ENCODE measurements around the gene GARIN5A.

Gene GARIN5A

DNA sequence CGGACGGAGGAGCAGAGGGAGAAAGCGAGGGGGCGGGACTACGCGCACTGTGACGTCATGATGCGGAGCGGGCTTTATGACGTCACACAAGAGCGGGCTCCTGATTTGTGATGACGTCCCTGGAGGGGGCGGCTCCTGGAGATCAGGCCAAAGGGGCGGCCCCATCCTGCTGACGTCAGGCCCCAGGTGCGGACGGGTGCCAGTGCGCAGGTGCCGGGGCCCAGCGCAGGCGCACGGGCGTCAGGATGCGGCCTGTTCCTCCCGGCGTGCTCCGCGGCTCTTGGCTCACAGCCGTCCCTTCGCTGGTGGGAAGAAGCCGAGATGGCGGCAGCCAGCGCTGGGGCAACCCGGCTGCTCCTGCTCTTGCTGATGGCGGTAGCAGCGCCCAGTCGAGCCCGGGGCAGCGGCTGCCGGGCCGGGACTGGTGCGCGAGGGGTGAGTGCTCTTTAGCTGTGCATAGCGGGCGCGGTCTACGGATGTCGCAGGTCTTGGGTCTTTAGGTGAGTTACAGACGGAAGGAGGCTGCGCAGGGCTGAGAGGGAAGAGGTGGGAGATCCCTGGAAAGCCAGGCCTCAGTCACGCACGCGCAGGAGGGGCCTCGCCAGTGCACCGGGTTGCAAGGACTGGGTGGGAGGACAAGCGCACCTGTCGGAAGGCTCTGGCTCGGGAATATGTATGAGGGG, at the start of gene GARIN5A, which contains the start of gene EMC10:
Gene GARIN5A, minus strand, starts transcription at position 625 of the 683 bp plus-strand sequence. Its CDS starts 460 bp downstream, at position 165.
Gene EMC10, plus strand, starts transcription at position 284 of the 683 bp plus-strand sequence. Its CDS starts 38 bp downstream, at position 322.
- peak; percentile 64 for DNase-seq

DNA sequence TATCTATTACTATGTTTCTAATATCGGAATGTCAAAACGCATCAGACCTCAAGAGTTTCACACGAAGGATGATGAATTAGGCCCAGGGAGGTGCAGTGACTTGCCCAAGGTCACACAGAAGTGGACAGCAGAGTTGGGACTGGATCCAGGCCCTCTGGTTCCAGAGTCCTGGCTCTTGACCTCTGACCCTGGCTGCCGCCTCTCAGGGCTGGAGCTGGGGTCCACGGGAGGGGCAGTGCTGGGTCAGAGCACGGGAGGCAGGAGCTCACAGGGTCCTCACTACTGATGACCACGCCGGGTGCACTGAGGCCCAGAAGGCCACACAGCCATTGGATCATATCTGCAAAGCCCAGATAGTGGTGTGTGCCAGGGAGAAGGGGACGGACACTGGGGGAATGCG, 46.2 kb upstream of the GARIN5A start:
- DNase-seq, result no peak

DNA sequence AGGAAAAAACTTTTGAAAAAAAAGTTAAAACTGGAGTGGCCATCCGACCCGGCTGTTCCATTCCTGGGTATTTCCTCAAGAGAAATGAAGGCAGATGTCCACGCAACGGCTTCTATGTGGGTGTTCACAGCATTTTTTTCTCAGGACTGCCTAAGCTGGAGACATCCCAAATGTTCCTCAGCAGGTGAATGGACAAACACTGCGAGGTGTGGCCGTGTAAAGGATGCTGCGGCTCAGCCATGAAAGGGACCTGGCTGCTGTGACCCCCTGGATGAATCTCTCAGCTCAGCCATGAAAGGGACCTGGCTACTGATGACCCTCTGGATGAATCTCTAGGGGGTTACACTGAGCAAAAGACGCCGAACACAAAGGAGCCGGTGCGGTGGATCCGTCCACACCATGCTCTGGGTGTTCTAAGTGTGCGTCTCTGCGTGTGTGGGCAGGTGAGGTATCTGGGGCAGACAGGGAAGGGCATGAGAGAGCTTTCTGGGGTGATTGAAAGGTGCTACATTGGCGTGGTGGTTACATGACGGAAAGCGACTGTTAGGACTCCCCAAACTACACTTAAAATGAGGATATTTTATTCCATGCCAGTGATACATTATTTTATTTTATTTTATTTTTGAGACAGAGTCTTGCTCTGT, 44.3 kb upstream of the GARIN5A start:
- DNase-seq, result no peak

DNA sequence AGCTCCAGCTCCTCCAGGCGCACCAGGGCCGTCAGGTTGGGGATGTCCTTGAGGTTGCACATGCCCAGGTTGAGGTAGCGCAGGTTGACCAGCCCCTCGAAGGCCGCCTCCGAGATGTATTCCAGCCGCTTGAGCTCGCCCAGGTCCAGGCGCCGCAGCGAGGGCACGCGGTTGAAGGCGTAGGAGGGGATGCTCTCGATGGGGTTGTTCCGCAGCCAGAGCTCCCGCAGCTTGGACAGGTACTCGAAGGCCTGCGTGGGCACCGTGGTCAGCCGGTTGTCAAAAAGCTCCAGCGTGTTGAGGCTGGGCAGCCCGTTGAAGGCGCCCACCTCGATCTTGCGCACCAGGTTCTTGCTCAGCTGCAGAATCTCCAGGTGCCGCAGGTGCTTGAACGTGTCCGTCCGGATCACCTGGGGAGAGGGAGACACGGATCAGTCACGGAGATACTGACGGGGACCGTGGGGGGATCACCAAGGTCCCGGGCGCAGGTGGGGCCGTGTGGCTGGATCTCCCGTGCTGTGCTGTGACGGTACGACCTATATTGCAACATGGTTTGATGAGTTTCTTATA, 42.4 kb upstream of the GARIN5A start:
- DNase-seq, result no peak

DNA sequence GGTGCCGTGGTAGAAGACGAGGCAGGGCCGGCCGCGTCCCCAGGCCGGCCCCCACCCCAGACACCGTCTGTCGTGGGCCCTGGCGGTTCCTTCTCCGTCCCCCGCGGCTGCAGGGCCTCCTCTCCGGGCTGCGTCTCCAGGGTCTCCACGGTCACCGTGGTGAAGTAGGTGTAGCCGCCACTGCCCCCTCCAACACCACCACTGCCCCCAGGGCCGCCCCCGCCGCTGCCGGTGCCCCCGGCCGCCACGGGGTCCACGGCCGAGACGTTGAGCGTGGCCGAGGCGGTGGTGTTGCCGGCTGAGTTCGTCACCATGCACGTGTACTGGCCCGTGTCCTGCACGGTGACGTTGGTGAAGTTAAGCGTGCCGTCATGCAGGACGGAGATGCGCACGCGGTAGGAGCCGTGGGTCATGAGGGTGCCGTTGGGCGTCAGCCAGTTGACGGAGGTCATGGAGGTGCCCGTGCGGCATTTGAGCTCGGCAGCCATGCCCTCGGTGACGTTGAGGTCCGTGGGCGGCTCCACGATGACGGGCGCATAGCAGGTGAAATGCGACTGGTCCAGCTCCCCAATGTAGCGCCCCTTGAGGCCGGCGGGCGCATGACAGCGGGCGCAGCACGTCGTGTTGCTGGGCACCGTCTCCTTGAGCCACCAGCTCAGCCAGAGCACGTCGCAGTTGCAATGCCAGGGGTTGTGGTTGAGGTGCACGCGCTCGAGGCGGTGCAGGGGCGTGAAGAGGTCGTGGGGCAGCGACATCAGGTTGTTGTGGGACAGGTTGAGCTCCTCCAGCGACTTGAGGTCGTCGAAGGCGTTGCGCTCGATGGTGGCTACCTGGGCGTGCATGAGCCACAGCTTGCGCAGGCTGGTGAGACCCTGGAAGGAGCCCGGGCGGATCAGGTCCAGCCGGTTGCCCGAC, 41.7 kb upstream of the GARIN5A start:
- DNase-seq, result no peak

DNA sequence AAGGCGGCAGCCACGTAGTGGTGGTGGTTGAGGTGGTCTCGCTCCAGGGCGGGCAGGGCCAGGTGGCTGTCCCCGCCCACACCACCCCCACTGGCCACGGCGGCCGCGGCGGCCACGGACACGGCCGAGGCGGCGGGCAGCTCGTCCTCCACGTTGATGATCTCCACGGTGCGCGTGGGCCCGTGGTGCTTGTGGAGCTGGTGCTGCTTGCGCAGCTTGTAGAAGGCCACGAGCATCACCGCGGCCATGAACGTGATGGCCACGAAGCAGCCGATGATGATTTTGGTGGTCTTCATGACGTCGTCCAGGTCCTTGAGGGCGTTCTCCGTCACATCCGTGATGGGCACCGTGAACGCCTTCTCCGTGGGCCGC, 41.0 kb upstream of the GARIN5A start:
- no peak for DNase-seq

DNA sequence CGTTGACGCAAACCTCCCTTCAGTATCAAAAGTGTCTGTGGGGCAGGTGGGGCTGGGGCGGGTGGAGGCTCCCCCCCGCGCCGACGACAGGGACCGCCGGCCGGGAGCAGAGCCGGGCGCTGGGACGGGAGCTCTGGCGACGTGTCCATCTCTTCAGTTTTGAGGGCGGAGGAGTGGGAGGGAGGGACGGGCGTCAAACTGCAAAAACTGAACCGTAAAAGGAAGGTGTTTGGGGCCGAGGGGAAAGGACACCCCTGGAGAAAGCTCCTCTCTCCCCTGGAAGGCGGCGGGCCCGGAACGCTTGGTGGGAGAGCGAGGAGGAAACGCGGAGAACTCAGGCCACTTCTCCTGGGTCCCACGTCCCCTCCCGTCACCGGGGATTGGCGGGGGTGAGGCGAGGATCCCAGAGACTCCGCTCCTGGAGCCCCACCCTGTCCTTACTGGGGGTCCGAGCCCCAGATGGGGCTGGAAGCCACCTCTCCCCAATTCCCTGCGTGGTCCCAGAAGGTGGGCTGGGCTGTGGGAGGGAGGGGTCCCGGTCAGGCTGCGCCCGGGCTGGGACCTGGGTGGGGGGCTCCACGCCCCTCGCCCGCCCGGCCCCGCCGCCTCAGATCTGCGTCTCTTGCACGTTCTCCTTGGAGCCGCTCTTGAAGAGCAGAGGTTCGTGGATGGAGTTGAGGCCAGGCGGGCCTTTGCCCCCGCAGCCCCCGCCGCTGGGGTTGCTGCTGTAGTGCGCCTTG, 40.5 kb upstream of the GARIN5A start:
- no peak for DNase-seq

DNA sequence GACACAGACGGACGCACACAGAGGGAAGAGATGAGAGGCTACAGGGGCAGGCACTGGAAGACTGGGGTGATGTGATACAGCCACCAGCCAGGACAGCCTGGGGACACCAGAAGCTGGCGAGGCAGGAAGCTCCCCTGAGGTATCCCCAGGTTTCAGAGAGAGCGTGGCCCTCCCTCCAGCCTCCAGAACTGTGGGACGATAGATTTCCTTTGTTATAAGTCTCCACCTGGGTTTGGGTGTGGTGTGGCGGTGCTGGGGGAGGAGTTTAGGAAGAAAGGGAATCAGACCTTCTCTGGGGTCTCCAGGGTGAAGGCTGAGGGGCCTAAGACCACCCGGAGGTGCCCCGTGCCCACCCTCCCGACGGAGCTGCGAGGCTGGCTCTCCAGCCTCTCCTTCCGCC, 39.8 kb upstream of the GARIN5A start:
- no peak for DNase-seq

DNA sequence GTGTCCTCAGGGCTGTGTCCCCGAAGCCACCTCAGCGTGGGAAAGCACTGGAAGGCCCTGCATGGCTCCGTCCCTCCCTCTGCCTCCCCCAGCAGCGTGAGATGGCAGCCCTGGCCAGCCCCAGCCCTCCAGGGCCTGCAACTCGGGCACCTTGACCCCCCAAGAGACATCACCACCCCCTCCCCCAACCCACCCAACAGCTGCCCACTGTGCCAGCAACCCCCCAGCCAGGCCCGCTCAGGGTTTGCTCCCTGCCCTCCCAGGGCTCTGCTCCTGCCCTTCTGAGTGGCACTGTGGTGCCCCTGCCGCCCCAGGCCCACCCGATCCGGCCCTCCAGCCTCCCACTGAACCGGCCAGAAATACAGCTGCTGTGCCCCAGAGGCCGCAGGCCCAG, 38.5 kb upstream of the GARIN5A start:
- DNase-seq, result no peak

DNA sequence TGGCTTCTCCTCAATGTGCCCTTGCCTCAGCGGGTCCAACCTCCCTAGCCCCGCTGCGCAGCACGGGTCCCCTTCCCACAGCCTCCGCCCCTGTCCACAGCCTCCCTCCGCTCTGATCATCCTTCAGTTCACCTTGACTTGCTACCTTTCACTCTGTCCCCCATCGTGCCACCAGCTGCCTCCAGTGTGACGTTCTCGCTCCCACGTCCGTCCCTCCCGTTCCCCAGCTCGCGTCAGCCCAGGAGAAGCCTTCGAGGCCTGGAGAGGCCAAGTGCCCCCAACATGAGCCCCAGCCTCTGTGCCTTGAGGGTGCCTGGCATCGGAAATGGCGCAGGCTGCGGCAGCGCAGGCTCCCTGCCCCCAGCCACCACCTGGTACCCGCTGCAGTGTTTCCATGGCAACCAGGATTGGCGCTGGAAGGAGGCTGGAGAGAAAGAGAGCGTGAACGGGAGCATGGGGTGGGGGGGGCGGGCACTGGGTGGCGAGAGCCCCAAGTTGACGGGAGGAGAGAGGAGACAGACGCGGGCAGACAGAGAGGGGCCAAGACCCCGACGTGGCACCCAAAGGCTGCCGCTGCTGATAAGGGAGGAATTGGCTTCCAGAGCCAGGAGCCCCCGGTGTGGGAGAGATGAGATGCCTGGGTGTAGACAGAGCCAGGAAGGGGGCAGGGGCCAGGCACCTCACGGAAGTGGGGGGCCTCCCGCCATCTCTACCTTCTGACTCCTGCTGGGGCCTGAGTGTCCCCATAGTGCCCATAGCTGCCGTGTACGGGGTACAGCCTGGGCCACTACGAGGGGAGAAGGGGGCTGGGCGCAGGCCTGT, 37.9 kb upstream of the GARIN5A start:
- DNase-seq, result peak; percentile 57

DNA sequence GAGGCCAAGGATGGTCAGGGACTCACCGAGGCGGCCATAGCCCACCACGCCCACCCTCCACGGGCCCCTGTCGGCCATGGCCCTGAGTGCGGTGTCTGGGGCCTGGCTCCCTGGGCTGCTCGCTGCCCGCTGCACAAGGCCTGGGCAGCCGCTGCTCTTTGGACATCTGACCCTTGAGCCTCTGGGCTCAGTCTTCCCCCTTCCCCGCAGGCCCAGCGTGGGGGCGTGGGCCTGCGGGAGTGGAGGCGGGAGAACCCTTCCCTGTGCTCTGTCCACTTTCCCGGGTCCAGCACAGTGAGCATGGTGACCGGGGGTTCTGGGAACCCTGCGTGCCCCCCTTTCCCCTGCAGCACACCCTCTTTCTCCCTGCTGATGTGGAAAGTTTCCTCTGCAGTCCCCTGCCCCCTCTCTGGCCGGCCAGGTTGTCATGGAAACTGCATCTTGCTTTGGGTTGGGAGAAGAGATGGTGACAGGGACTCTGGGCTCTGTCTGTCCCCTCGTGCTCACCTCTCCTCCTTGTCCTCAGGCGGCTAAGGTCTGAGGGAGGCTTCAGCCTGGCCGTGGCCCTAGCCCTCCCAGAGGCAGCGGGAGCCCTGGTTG, 37.2 kb upstream of the GARIN5A start, which contains the start of gene ASPDH:
Gene ASPDH, minus strand, starts transcription at position 168 of the 600 bp plus-strand sequence. Its CDS starts 90 bp downstream, at position 78.
- no peak for DNase-seq

DNA sequence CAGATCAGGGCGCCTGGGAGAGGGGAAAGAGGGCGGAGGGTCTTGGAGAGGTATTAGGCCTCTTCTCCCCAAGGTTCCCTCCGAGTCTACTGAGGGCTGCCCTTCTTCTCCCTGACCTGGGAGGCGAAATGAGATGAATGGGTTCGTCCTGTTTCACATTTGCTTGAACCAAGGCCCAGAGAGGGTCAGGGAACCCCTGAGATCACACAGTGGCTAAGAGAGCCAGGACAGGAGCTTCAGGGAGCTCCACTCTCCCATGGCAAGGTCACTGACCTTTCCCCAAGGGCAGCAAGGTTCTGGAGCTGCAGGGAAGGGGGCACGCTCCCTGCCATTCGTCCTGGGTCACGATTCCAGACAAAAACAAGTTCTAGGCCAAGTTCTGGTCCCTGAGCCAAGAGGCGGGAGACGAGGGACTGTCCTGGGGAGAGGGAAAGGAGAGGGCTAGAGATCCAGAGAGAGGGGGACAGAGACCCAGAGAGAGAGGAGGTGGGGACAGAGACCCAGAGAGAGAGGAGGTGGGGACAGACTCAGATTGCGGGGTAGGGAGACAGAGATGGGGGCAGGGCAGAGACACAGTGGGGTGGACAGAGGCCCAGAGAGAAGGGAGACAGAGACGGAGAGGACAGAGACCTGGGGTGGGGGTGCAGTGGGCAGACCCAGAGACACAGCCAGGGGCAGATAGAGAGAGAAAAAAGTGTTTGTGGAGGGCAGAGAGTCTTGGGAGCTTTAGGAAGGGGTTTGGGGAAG, 36.5 kb upstream of the GARIN5A start:
- DNase-seq, result no peak

DNA sequence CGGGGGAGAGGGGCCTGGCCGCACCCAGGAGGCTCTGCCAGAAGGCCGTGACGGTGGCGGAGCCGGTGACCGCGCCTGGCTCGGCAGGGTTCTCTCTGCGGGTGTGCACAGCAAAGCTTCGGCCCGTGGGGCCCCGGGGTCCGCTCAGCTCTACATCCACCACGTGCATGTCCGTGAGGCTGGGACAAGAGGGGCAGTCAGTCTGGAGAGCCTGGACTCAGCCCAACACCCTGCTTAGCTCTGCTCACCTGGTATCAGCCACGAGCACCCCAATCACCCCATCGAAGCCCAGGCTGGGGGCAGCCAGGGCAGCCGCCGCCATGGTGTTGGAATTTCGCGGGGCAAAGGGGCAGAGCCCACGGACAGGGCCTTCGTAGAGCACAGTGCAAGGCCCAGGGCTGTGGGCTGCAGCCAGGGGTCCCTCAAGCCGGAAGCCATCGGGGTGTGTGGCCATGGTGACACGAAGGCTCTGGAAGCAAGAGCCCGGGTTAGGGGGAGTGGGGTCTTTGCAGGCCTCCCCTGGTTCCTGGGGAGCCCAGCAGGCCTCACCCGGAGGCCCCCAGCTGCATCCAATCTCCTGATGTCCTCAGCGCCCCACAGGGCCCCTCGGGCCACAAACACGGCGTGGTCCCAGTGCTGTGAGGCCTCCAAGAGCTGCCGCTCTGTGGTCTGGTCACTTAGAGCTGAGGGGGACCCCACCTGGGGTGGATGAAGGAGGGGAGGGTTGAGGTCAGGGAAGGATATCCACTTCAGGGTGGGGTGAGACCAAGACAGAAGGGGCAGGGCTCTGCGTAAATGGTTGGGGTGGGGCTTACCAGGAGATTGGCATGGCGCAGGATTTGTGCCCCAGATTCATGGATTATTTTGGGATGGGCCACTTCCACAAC, 35.7 kb upstream of the GARIN5A start:
- DNase-seq, result no peak

DNA sequence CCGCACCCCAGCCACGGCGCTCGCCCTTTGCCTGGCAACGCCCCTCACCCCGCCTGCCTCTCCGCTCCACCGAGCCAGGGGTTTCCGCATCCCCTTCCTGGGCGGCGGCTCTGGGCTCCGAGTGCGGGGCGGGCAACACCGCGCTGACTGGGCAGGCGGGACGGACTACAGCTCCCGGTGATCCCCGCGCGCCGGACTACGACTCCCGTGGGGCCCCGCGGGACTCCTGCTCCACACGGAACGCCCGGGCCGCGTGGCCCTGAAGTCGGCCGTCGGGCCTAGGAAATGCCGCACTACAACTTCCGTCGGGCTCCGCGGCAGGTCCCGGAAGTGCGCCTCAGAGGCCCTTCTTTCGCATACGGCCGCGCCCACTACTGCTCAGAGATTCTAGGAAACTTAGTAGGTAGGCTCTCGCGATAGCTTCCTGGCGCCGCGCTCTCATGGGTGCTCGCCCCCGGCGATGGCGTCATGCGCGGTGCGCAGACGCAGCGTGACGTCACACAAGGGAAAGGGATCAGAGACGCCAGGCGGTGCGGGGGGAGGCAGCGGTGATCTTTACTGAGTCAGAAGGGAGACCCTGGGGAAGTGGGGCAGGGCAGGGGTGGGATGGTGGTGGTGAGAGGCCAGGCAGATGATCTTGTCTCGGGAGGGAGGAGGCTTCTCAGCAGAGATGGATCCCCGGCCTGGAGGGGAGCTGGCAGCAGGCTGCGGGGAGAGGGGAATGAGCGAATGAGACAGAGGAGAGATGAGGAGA, 34.6 kb upstream of the GARIN5A start, which contains the start of gene JOSD2:
Gene JOSD2, minus strand, starts transcription at position 123 of the 754 bp plus-strand sequence. CDS start 760 bp downstream, outside the sequence.
- DNase-seq, result peak; percentile 99

DNA sequence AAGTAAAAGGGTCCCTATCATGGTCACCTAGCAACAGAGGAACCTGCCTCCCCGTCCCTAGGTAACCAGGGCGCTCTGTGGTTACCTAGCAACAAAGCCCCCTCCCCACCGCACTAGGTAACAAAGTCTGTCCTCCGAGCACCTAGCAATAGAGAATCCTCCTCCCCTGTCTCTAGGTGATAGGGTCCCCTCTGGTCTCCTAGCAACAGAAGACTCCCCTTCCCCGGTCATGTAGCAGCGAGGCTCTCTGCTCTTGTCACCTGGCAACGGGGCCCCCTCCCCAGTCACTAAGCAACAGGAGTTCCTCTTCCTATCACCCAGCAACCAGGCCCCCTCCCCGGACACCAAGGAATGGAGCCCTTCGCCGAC, 34.0 kb upstream of the GARIN5A start:
- peak; percentile 77 for DNase-seq

DNA sequence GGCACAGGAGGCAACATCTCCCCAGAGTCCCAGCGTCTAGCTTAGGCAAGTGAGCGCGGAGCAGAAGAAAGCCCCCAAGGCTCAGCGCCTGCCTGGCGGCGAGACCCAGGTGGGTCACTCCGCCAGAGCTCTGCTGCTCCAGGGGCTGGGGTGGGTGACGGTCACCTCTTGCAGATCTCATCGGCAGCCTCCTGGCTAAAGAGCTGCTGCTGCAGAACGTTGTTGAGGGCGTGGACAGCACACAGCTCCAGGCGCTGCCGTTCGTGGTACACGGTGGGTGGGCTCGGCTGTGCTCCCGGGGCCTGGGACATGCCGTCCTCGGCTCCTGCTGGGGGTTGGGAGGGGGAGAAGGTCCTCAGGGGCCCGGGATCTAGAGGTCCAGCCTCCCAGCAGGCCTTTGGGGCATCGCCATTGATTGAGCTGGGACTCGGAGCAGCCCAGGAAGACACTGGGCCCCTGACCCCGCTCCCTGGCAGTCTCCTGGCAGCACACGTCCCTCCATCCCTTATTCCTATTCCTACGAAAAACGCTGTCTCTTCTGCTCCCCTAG, 33.5 kb upstream of the GARIN5A start:
- DNase-seq, result no peak

DNA sequence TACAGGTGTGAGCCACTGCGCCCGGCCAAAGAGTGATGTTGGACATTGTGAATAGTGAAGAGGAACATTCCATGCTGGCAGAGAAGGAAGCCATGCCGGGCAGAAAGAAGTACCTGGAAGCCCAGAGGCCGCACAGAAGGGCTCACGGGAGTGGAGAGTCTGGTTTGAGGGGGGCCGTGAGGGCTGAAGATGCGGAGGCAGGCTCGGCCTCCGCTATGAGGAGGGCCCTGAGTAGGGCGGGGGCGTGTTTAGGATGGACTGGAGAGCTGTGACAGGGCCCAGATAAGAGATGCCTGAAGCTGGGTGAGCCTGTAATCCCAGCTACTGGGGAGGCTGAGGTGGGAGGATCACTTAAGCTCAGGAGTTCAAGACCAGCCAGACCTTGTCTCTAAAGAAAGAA, 32.7 kb upstream of the GARIN5A start:
- DNase-seq, result no peak

DNA sequence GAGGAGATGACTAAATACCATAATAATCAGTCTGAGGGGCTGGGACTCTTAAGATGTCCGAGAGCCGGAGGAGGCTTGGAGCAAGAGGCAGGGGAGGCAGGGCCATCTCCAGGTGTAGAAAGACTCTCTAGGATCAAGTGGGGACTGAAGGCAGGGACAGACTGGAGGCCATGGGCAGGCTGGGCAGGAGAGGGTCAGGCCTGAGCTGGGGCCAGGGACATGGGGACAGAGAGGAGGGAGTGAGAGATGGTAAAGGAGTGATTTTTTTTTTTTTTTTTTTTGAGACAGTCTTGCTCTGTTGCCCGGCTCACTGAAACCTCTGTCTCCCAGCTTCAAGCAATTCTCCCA, 32.2 kb upstream of the GARIN5A start:
- no peak for DNase-seq

All from NCI-H1436 treated with DMSO at 0.1 percent for 48 hours (cell line).